Smooth muscle cell (in vitro differentiated cells): ENCODE results near the gene LGALS7. TPM values are rescaled to one million over a fixed set of nuclear protein-coding genes. Genes with fewer than 3 reads are reported as not detected.
"Not testable (repeated sequence)": the region's sequence is repeated elsewhere in the genome, so short reads cannot be mapped to it uniquely, and the experiment has no call there.

Experiments
- DNase-seq: peaks from one replicate; lab custom pipeline; 2025; ENCODE audit not compliant: unreplicated experiment; lab: John Stamatoyannopoulos, UW
- H2AFZ ChIP-seq: fragments of 200-600 bp; sonication (generic); 2 replicates; pipeline ENCODE4 v1.6.0; 2016; ENCODE audit warnings: antibody characterized with exemption, low read depth, mild to moderate bottlenecking
- H3F3A ChIP-seq: fragments of 200-600 bp; sonication (generic); 2 replicates; pipeline ENCODE4 v1.6.0; 2017; ENCODE audit warnings: antibody characterized with exemption, low read depth
- H3K27ac ChIP-seq: fragments of 200-600 bp; sonication (generic); 2 replicates; pipeline ENCODE4 v1.5.1; 2016; ENCODE audit warnings: low read depth, mild to moderate bottlenecking
- H3K27me3 ChIP-seq: fragments of 200-600 bp; sonication (generic); 2 replicates; pipeline ENCODE4 v1.6.1; 2016; ENCODE audit warnings: low read depth, mild to moderate bottlenecking
- H3K36me3 ChIP-seq: fragments of 200-600 bp; sonication (generic); 2 replicates; pipeline ENCODE4 v1.5.1; 2016; ENCODE audit warnings: low read depth
- H3K4me1 ChIP-seq: fragments of 200-600 bp; sonication (generic); 2 replicates; pipeline ENCODE4 v1.5.1; 2016; ENCODE audit warnings: low read depth
- H3K4me2 ChIP-seq: fragments of 200-600 bp; sonication (generic); 2 replicates; pipeline ENCODE4 v1.6.0; 2016; ENCODE audit warnings: mild to moderate bottlenecking
- H3K4me3 ChIP-seq: fragments of 200-600 bp; sonication (generic); 2 replicates; pipeline ENCODE4 v1.5.1; 2016; ENCODE audit warnings: mild to moderate bottlenecking
- H3K79me2 ChIP-seq: fragments of 200-600 bp; sonication (generic); 2 replicates; pipeline ENCODE4 v1.6.0; 2016; ENCODE audit warnings: low read depth, mild to moderate bottlenecking
- H3K9ac ChIP-seq: fragments of 200-600 bp; sonication (generic); 2 replicates; pipeline ENCODE4 v1.6.0; 2016; ENCODE audit warnings: low read depth
- H3K9me3 ChIP-seq: fragments of 200-600 bp; sonication (generic); replicated peaks from 2 replicates; pipeline ENCODE4 v1.5.1; 2016; ENCODE audit warnings: low read depth
- H4K20me1 ChIP-seq: fragments of 200-600 bp; sonication (generic); 2 replicates; pipeline ENCODE4 v1.6.0; 2016; ENCODE audit warnings: low read depth
- WGBS: methylation state at CpG from one replicate; pipeline ENCODE4 v1.1.7; 2016; ENCODE audit warnings: low lambda C conversion rate; 5-methylcytosine and 5-hydroxymethylcytosine counted together
- polyA plus RNA-seq: library from polyadenylated mRNA; unstranded; fragments of >200 nt; fragmentation: Nextera tagmentation; extraction: Ambion mirVana; gene quantifications from 2 replicates; pipeline ENCODE4 v1.2.1, GENCODE V29; 2016
- total RNA-seq: library from RNA; depleted of rRNA; stranded (reverse); fragments of >200 nt; gene quantifications from 2 replicates; pipeline ENCODE4 v1.2.3, GENCODE V29; 2014
- TF ChIP-seq, protein P1 (sequence below): fragments of 200-600 bp; sonication (generic); IDR thresholded peaks from 2 replicates; pipeline ENCODE4 v1.5.1; 2017; ENCODE audit warnings: borderline replicate concordance, mild to moderate bottlenecking, antibody characterized with exemption; ENCODE audit not compliant: insufficient read depth, poor library complexity, severe bottlenecking

Gene LGALS7
- total and polyA plus RNA-seq, 2 experiments from 2014 or later, result not detected

DNA sequence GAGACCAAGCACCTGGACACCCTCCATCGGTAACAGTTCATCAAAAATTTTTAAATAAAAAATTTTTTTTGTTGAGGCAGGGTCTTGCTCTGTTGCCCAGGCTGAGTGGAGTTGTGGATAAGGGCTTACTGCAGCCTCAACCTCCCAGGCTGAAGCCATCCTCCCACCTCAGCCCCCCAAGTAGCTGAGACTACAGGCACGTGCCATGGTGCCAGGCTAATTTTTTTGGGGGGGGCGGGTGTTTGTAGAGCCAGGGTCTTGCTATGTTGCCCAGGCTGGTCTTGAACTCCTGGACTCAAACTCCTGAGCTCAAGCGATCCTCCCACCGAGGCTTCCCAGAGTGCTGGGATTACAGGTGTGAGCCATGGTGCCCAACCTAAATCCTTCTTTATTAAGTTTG lies 20.4 kb upstream of the LGALS7 start:
- Histone ChIP-seq H3K4me2 (no peak overlapping the region), H2AFZ (no peak overlapping the region), H3K4me3 (no peak overlapping the region), H3K9ac (no peak overlapping the region), H3K27me3 (no peaks in the 10 kb centered on the region), H3K9me3 (no peaks in the 10 kb centered on the region), H3F3A (no peaks in the 10 kb centered on the region), H3K79me2 (no peaks in the 10 kb centered on the region), H3K27ac (peak overlapping the region; percentile 66), H4K20me1 (no peaks in the 10 kb centered on the region), H3K4me1 (no peaks in the 10 kb centered on the region), H3K36me3 (no peaks in the 10 kb centered on the region)
- DNase-seq, result no peak
- 93% methylated on average over 5 of the region's 5 CpGs for WGBS
- TF ChIP-seq, protein P1, sequence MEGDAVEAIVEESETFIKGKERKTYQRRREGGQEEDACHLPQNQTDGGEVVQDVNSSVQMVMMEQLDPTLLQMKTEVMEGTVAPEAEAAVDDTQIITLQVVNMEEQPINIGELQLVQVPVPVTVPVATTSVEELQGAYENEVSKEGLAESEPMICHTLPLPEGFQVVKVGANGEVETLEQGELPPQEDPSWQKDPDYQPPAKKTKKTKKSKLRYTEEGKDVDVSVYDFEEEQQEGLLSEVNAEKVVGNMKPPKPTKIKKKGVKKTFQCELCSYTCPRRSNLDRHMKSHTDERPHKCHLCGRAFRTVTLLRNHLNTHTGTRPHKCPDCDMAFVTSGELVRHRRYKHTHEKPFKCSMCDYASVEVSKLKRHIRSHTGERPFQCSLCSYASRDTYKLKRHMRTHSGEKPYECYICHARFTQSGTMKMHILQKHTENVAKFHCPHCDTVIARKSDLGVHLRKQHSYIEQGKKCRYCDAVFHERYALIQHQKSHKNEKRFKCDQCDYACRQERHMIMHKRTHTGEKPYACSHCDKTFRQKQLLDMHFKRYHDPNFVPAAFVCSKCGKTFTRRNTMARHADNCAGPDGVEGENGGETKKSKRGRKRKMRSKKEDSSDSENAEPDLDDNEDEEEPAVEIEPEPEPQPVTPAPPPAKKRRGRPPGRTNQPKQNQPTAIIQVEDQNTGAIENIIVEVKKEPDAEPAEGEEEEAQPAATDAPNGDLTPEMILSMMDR, result no peak

DNA sequence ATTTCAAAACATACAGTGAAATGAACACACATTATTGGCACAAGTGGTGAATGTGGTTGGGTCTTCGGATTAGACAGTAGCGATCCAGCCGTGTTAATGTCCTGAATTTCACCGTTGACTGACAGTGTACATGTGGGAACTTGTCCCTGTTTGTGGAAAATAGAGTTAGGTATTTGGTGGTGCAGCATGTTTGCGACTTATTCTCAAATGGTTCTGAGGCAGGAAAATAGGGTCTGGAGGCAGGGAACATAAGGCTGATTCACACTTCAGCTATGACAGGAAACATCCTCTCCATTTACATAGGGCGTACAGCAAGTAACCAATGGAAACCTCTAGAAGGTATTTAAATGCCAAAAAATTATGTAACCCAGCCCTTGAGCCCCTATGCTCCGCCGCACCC lies 19.9 kb upstream of the LGALS7 start:
- H3K4me3 ChIP-seq, result no peak overlapping the region
- WGBS, result 58% methylated on average over 8 of the region's 8 CpGs
- H3K27me3 ChIP-seq, result no peaks in the 10 kb centered on the region
- no peaks in the 10 kb centered on the region for H3K79me2 ChIP-seq
- no peaks in the 10 kb centered on the region for H3K36me3 ChIP-seq
- H3K27ac ChIP-seq, result peak overlapping the region; percentile 66
- H2AFZ ChIP-seq, result no peak overlapping the region
- DNase-seq, result no peak
- TF ChIP-seq, protein P1, result no peak
- no peaks in the 10 kb centered on the region for H3K4me1 ChIP-seq
- H3K4me2 ChIP-seq, result no peak overlapping the region
- no peak overlapping the region for H3K9ac ChIP-seq
- no peaks in the 10 kb centered on the region for H3F3A ChIP-seq
- no peaks in the 10 kb centered on the region for H3K9me3 ChIP-seq
- no peaks in the 10 kb centered on the region for H4K20me1 ChIP-seq

DNA sequence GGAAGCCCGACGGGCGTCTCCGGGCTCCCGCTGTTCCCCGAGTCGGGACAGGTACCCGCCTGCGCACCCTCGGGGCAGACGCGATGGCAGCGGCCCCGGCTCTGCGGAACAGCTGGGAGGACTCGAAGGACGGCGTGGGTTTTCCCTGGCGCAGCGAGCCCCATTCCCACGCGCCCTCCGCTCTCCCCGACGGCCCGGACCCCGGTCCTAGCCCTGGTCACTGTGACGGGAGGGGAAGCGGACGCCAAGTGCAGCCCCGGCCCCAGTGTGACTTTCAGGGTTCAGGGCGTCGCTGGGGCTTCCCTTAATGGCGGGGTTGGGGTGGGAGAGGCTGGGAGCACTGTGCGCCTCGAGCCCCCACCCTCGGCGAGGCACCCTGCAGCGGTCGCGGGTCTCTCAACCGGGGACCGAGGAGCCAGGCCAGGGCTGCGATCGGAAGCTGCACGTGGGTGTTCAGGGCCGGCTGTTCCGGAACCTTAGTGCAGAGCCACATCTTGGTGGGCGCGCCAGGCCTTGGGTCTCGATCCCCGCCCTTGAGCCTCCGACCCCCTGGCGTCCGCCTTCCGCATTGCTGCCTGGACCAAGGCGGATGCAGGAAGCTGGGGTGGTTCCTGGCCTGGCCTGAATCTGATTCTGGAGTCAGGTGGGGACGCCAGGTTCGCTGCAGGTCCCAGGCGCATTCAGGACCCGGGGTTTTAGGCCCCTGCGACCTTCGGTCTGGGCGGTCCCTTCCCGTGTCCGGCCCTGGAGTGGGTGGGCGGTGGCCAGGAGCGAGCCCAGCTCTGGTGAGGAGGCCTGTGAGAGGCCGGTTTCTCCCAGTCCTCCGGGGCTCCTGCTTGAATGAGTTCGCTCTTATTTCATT lies 19.2 kb upstream of the LGALS7 start:
- Histone ChIP-seq H3K27ac (peak overlapping the region; percentile 66), H3K9me3 (no peaks in the 10 kb centered on the region), H3K4me1 (no peaks in the 10 kb centered on the region), H3K9ac (no peak overlapping the region), H3K27me3 (no peaks in the 10 kb centered on the region), H3K4me2 (no peak overlapping the region), H3F3A (no peaks in the 10 kb centered on the region), H4K20me1 (no peaks in the 10 kb centered on the region), H3K36me3 (no peaks in the 10 kb centered on the region), H2AFZ (no peak overlapping the region), H3K79me2 (no peaks in the 10 kb centered on the region), H3K4me3 (no peak overlapping the region)
- DNase-seq, result no peak
- TF ChIP-seq, protein P1, result no peak
- WGBS, result 94% methylated on average over 37 of the region's 71 CpGs

DNA sequence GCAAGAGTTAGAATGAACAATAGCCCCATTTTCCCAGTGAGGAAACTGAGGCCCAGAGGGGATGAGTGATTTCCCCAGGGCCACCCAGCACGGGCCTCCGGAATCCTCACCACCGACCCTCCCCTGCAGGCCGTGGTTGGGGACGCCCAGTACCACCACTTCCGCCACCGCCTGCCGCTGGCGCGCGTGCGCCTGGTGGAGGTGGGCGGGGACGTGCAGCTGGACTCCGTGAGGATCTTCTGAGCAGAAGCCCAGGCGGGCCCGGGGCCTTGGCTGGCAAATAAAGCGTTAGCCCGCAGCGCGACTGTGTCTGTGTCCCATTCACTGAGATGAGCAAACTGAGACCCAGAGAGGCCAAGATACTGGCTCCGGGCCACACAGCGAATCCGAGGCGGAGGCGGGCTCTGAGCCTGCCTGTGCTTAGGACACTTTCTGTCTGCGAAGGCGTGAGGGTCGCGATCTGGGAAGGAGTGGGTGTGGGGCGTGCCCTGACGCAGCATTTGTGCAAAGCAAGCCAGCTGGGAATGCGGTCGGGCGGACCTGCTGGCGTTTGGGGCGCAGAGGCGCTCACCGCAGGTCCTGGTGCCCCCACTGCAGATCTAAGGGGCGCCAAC lies 18.2 kb upstream of the LGALS7 start:
- no CpG with 5 or more reads among the region's 40 CpGs for WGBS
- not testable (repeated sequence) for H3K79me2 ChIP-seq, H3K9me3 ChIP-seq, H2AFZ ChIP-seq, H3K27ac ChIP-seq, H3K27me3 ChIP-seq, H3K4me3 ChIP-seq, H3K4me2 ChIP-seq, H3K36me3 ChIP-seq, H3K9ac ChIP-seq, H3F3A ChIP-seq, DNase-seq, H3K4me1 ChIP-seq, H4K20me1 ChIP-seq

DNA sequence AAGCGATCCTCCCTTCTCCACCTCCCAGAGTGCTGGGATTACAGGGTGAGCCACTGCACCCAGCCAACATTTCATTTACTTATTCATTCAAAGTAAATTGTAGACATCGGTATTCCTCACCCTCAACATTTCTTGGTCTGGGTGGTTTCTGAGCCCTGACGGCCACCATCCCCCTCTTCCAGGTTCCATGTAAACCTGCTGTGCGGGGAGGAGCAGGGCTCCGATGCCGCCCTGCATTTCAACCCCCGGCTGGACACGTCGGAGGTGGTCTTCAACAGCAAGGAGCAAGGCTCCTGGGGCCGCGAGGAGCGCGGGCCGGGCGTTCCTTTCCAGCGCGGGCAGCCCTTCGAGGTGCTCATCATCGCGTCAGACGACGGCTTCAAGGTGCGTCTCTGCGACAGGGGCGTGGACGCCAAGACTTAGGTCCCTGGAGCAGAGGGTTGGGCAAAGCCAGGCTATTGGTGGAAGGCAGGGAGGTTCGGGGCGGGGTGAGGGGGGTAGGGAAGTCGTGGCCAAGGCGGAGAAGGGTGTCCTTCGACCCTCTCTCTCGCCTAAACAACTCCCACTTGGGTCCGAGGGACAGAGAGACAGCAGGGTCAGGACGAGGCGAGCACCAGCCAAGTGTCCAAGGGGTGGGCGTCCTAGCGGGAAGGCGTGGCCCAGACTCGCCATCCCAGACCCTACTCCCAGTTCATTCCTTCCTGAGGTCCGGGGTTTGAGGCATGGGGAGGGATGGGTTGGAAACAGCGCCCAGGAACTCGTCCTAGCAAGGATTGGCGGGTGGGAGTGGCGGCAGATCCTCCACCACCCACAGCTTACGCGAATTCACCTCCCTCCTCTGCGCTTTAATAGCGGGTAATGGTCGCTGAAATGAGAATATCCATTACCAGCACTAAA lies 17.4 kb upstream of the LGALS7 start:
- H3K9ac ChIP-seq, H3F3A ChIP-seq, H2AFZ ChIP-seq, H3K36me3 ChIP-seq, H3K27ac ChIP-seq, H3K27me3 ChIP-seq, H3K4me1 ChIP-seq, H4K20me1 ChIP-seq, DNase-seq, H3K4me2 ChIP-seq, H3K9me3 ChIP-seq, H3K4me3 ChIP-seq, H3K79me2 ChIP-seq: not testable (repeated sequence)
- 86% methylated on average over 7 of the region's 49 CpGs for WGBS
